ENCODE results near the gene DPEP3.

DPEP3 gene

GRCh38 chr16:67967183-67967957, 12.9 kb downstream of the DPEP3 start:
- DNase-seq (ENCODE audit: low read depth in 4 of 4, low spot score in 1 of 4): no peak

- no peak for DNase-seq (ENCODE audit: low read depth in 4 of 4, low spot score in 1 of 4)
These were observed 13.6 kb downstream of the DPEP3 start for GRCh38 chr16:67966549-67967182.

GRCh38 chr16:67965668-67966548, 14.4 kb downstream of the DPEP3 start:
- DNase-seq (ENCODE audit: low read depth in 4 of 4, low spot score in 1 of 4): no peak

- DNase-seq (ENCODE audit: low read depth in 4 of 4, low spot score in 1 of 4): no peak
These were observed 15.7 kb downstream of the DPEP3 start for GRCh38 chr16:67964477-67965131.

GRCh38 chr16:67963662-67964321, 16.5 kb downstream of the DPEP3 start:
- no peak for DNase-seq (ENCODE audit: low read depth in 4 of 4, low spot score in 1 of 4)

GRCh38 chr16:67963292-67963661, 17.0 kb downstream of the DPEP3 start:
- no peak for DNase-seq (ENCODE audit: low read depth in 4 of 4, low spot score in 1 of 4)

GRCh38 chr16:67962135-67962534, 18.2 kb downstream of the DPEP3 start:
- DNase-seq (ENCODE audit: low read depth in 4 of 4, low spot score in 1 of 4): no peak

- no peak for DNase-seq (ENCODE audit: low read depth in 4 of 4, low spot score in 1 of 4)
These were observed 18.7 kb downstream of the DPEP3 start for GRCh38 chr16:67961551-67961957.

- no peak for DNase-seq (ENCODE audit: low read depth in 4 of 4, low spot score in 1 of 4)
These were observed 20.6 kb downstream of the DPEP3 start for GRCh38 chr16:67959536-67960329.

- no peak for DNase-seq (ENCODE audit: low read depth in 4 of 4, low spot score in 1 of 4)
These were observed 22.7 kb downstream of the DPEP3 start for GRCh38 chr16:67957622-67958021.

GRCh38 chr16:67954421-67955196, 25.7 kb downstream of the DPEP3 start:
- no peak for DNase-seq (ENCODE audit: low read depth in 4 of 4, low spot score in 1 of 4)

GRCh38 chr16:67953641-67954375, 26.5 kb downstream of the DPEP3 start:
- no peak for DNase-seq (ENCODE audit: low read depth in 4 of 4, low spot score in 1 of 4)

- no peak for DNase-seq (ENCODE audit: low read depth in 4 of 4, low spot score in 1 of 4)
These were observed 28.8 kb downstream of the DPEP3 start for GRCh38 chr16:67951485-67951884.

- no peak for DNase-seq (ENCODE audit: low read depth in 4 of 4, low spot score in 1 of 4)
These were observed 29.9 kb downstream of the DPEP3 start for GRCh38 chr16:67950335-67950843.

- no peak for DNase-seq (ENCODE audit: low read depth in 4 of 4, low spot score in 1 of 4)
These were observed 30.7 kb downstream of the DPEP3 start for GRCh38 chr16:67949645-67950044.

GRCh38 chr16:67948015-67948414, 32.3 kb downstream of the DPEP3 start:
- no peak for DNase-seq (ENCODE audit: low read depth in 4 of 4, low spot score in 1 of 4)

GRCh38 chr16:67946966-67947558, 33.2 kb downstream of the DPEP3 start:
- DNase-seq (ENCODE audit: low read depth in 4 of 4, low spot score in 1 of 4): no peak

- no peak for DNase-seq (ENCODE audit: low read depth in 4 of 4, low spot score in 1 of 4)
These were observed 34.1 kb downstream of the DPEP3 start for GRCh38 chr16:67946128-67946569.
